OCI-LY3 (cell line): ENCODE results near the gene GPR183.
A peak's percentile ranks its signal among the peaks of the same experiment; 100 is the strongest.

ENCODE experiments used
- H2AFZ ChIP-seq: fragments of 200-600, 300-600 bp; shearing (Covaris generic); 2 replicates; pipeline ENCODE4 v1.6.0; 2014; ENCODE audit warnings: antibody characterized with exemption, low read depth, low read length
- H3K27ac ChIP-seq: fragments of 200-600, 300-600 bp; sonication (generic); 2 replicates; pipeline ENCODE4 v1.5.1; 2014; ENCODE audit warnings: mild to moderate bottlenecking, low read length, moderate library complexity, mixed read lengths
- H3K27me3 ChIP-seq: fragments of 200-600, 300-600 bp; sonication (generic); 2 replicates; pipeline ENCODE4 v1.6.1; 2014; ENCODE audit warnings: low read depth, low read length, mixed read lengths
- H3K36me3 ChIP-seq: fragments of 200-600, 300-600 bp; sonication (generic); replicated peaks from 2 replicates; pipeline ENCODE3; 2014; ENCODE audit warnings: low read depth, low read length, mixed read lengths
- H3K4me1 ChIP-seq: fragments of 300-600, 200-600 bp; sonication (generic); 2 replicates; pipeline ENCODE4 v1.6.1; 2014; ENCODE audit warnings: low read length, mixed read lengths
- H3K4me2 ChIP-seq: fragments of 200-600, 300-600 bp; sonication (generic); 2 replicates; pipeline ENCODE4 v1.6.1; 2014; ENCODE audit warnings: low read length, mixed read lengths
- H3K4me3 ChIP-seq: fragments of 300-600, 200-600 bp; sonication (generic); 2 replicates; pipeline ENCODE4 v1.5.1; 2014; ENCODE audit warnings: antibody characterized with exemption, mild to moderate bottlenecking, low read length, moderate library complexity
- H3K79me2 ChIP-seq: fragments of 300-600, 200-600 bp; shearing (Covaris generic); 2 replicates; pipeline ENCODE4 v1.6.1; 2014; ENCODE audit warnings: mild to moderate bottlenecking, low read length, mixed read lengths
- H3K9ac ChIP-seq: fragments of 300-600, 200-600 bp; shearing (Covaris generic); 2 replicates; pipeline ENCODE4 v1.6.0; 2014; ENCODE audit warnings: mild to moderate bottlenecking, low read length, moderate library complexity
- H3K9me3 ChIP-seq: fragments of 200-600, 300-600 bp; shearing (Covaris generic); 2 replicates; pipeline ENCODE4 v1.6.1; 2014; ENCODE audit warnings: low read length, mixed read lengths; ENCODE audit not compliant: insufficient read depth
- H4K20me1 ChIP-seq: fragments of 200-600, 300-600 bp; sonication (generic); 2 replicates; pipeline ENCODE4 v1.6.1; 2016; ENCODE audit warnings: low read length, mixed read lengths; ENCODE audit not compliant: insufficient read depth
- EZH2phosphoT487 ChIP-seq: fragments of 200-600 bp; shearing (Covaris generic); IDR thresholded peaks from 2 replicates; pipeline ENCODE4 v1.6.1; 2018; ENCODE audit warnings: antibody characterized with exemption, mixed run types, low read depth
- TF ChIP-seq, protein P1 (sequence below): fragments of 200-600, 300-600 bp; sonication (generic); IDR thresholded peaks from 2 replicates; pipeline ENCODE4 v1.5.1; 2014; ENCODE audit warnings: antibody characterized with exemption, low read length, low read depth

The GPR183 gene

DNA sequence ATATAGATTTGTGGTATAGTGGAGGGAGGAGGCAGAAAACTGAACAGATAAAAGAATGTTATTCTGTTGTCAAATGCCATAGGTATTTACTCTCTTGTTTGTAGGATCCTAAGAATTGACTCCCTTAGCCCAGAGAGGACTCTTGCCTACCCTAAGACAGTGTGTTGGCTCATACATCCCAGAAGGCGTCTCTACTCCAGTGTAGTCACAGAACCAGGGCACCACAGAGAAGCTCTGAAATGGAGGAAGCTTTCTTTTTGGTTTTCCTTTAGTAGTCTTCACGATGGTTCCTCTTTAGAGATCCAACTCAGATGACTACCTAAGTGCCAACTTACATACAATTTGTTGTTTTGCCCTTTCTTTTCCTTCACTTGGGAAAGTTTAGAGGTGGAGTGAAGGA is 14.0 kb downstream of the GPR183 start:
- H3K4me3 ChIP-seq, result no peak overlapping the region
- peaks cover 62% of the 10 kb centered on the region for H3K4me1 ChIP-seq
- TF ChIP-seq, protein P1, sequence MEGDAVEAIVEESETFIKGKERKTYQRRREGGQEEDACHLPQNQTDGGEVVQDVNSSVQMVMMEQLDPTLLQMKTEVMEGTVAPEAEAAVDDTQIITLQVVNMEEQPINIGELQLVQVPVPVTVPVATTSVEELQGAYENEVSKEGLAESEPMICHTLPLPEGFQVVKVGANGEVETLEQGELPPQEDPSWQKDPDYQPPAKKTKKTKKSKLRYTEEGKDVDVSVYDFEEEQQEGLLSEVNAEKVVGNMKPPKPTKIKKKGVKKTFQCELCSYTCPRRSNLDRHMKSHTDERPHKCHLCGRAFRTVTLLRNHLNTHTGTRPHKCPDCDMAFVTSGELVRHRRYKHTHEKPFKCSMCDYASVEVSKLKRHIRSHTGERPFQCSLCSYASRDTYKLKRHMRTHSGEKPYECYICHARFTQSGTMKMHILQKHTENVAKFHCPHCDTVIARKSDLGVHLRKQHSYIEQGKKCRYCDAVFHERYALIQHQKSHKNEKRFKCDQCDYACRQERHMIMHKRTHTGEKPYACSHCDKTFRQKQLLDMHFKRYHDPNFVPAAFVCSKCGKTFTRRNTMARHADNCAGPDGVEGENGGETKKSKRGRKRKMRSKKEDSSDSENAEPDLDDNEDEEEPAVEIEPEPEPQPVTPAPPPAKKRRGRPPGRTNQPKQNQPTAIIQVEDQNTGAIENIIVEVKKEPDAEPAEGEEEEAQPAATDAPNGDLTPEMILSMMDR, result no peak
- no peak for TF ChIP-seq EZH2phosphoT487
- no peak overlapping the region for H3K27ac ChIP-seq
- no peaks in the 10 kb centered on the region for H3K27me3 ChIP-seq
- peaks cover 44% of the 10 kb centered on the region for H3K36me3 ChIP-seq
- H3K9me3 ChIP-seq, result no peaks in the 10 kb centered on the region
- no peak overlapping the region for H3K9ac ChIP-seq
- H3K4me2 ChIP-seq, result no peak overlapping the region
- H2AFZ ChIP-seq, result no peak overlapping the region
- H3K79me2 ChIP-seq, result peaks cover 63% of the 10 kb centered on the region
- H4K20me1 ChIP-seq, result peaks cover 85% of the 10 kb centered on the region

DNA sequence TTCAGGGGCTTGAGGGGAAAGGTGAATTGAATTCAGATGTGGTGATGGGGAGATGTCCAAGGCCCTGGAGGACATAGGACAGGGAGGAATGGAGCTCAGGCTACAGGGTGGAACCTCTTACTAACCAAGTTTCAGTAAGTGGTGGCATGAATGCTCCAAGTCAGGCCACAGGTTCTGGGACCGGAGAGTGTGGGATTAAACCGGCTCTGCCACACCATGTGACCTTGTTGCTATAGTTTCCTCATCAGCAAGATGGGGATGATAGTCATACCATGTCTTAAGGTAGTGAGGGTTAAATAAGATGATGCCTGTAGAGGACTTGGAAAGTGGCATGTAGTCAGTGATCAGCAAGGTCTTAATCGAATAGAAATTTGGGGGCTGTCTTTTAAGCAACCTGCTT is 16.3 kb downstream of the GPR183 start:
- Histone ChIP-seq H3K9ac (no peak overlapping the region), H3K4me3 (no peak overlapping the region), H3K36me3 (peaks cover 43% of the 10 kb centered on the region), H3K4me1 (peaks cover 56% of the 10 kb centered on the region), H4K20me1 (peaks cover 64% of the 10 kb centered on the region), H3K79me2 (peaks cover 46% of the 10 kb centered on the region), H3K9me3 (no peaks in the 10 kb centered on the region), H3K4me2 (no peak overlapping the region), H2AFZ (no peak overlapping the region), H3K27ac (no peak overlapping the region), H3K27me3 (no peaks in the 10 kb centered on the region)
- TF ChIP-seq EZH2phosphoT487, result no peak
- TF ChIP-seq, protein P1, result no peak

DNA sequence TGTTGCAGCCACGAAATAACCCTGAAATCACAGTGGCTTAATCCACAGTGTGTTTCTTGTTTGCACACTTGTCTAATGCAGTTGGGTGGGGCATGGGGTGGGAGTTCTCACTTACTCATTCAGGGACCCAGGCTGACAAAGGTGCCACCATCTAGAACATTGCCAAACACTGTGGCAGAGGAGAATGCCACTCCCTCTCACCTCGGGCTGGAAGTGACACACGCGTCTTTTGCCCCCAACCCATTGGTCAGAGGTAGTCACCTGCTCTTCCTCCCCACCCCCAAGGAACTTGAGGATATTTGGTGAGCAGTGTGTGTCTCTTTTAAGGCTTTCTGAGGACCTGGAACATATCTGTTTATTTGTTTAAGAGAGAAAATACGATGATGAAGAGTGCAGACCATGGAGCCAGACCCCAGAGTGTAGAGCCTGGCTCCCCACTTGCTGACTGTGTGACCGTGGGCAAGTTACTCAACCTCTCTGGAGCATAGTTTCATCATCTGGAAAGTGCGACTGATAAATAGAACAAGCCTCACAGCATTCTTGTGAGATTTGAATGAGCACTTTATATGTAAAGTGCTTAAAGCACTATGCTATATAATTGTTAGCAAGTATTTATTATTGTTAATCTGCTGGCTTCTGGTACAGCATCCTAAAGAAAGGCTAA is 17.4 kb downstream of the GPR183 start:
- no peaks in the 10 kb centered on the region for H3K27me3 ChIP-seq
- no peak overlapping the region for H3K9ac ChIP-seq

DNA sequence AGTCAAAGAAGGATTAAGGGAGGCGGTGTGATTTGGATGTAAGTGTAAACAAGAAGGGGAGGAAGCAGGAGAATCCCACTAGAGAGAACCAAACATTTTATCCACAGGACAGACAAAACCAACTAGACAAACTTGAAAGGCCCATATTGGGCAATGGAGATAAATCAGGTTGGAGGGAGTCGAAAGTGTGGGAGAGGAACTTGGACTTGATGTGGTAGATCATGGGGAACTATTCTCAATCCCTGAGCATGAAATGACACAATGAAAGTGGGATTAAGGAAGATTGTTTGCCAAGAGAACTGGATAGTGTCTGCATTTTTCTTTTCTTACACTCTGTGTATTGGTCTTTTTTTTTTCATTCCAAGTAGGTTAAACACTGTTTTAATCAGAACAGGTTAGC is 17.9 kb downstream of the GPR183 start:
- H3K9ac ChIP-seq, result no peak overlapping the region
- no peak overlapping the region for H3K27ac ChIP-seq

More for the DNA sequence above, 17.4 kb downstream of the GPR183 start:
- Histone ChIP-seq H3K4me3 (no peak overlapping the region), H2AFZ (no peak overlapping the region), H3K4me1 (peaks cover 46% of the 10 kb centered on the region), H3K27ac (no peak overlapping the region), H3K4me2 (peak overlapping the region; percentile 58), H4K20me1 (peaks cover 53% of the 10 kb centered on the region), H3K36me3 (peaks cover 32% of the 10 kb centered on the region), H3K79me2 (peaks cover 35% of the 10 kb centered on the region), H3K9me3 (no peaks in the 10 kb centered on the region)
- TF ChIP-seq EZH2phosphoT487, result no peak
- TF ChIP-seq, protein P1, result no peak

More for the DNA sequence above, 17.9 kb downstream of the GPR183 start:
- H3K9me3 ChIP-seq, result no peaks in the 10 kb centered on the region
- H3K79me2 ChIP-seq, result peaks cover 32% of the 10 kb centered on the region
- no peak overlapping the region for H2AFZ ChIP-seq
- peaks cover 47% of the 10 kb centered on the region for H4K20me1 ChIP-seq
- TF ChIP-seq, protein P1, result no peak
- no peak for TF ChIP-seq EZH2phosphoT487
- H3K4me2 ChIP-seq, result peak overlapping the region; percentile 58
- H3K36me3 ChIP-seq, result peaks cover 28% of the 10 kb centered on the region
- peaks cover 46% of the 10 kb centered on the region for H3K4me1 ChIP-seq
- H3K27me3 ChIP-seq, result no peaks in the 10 kb centered on the region
- H3K4me3 ChIP-seq, result no peak overlapping the region; the same call in 1 of the 2 replicates
